Esophagus muscularis mucosa (tissue), 4 donors: ENCODE results near the gene NLRP14. TPM values are rescaled to one million over a fixed set of nuclear protein-coding genes. Genes with fewer than 3 reads are reported as not detected.

ENCODE experiments used
- DNase-seq: peaks from one replicate; pipeline ENCODE4 v3.0.0-alpha.2; 2017; ENCODE audit errors: extremely low spot score
- H3K27ac ChIP-seq, 4 donors: fragments of 200-600 bp; sonication (generic); replicated peaks in 1 of 4; 1 replicate in 3 of 4; 2 replicates in 1 of 4; pipeline ENCODE4 v1.5.1; 2016 to 2019; ENCODE audit warnings: mild to moderate bottlenecking in 1 of 4
- H3K27me3 ChIP-seq, 4 donors: fragments of 200-600 bp; sonication (generic); one replicate each; pipeline versions ENCODE4 v1.5.1 to v1.6.0; 2016 to 2019
- H3K36me3 ChIP-seq, 4 donors: fragments of 200-600 bp; sonication (generic); one replicate each; pipeline ENCODE4 v1.5.1; 2016 to 2019
- H3K4me1 ChIP-seq, 4 donors: fragments of 200-600 bp; sonication (generic); one replicate each; pipeline ENCODE4 v1.5.1; 2016 to 2019
- H3K4me3 ChIP-seq, 4 donors: fragments of 200-600 bp; sonication (generic); 1 replicate in 2 of 4; 2 replicates in 2 of 4; pipeline ENCODE4 v1.5.1; 2016 to 2019; ENCODE audit warnings: mild to moderate bottlenecking in 4 of 4, moderate library complexity in 1 of 4
- H3K9me3 ChIP-seq, 4 donors: fragments of 200-600 bp; sonication (generic); 1 replicate in 3 of 4; 2 replicates in 1 of 4; pipeline ENCODE4 v1.5.1; 2016 to 2019
- EP300 ChIP-seq: sonication (generic); formaldehyde crosslinking; IDR thresholded peaks from one replicate; pipeline ENCODE4 v1.6.1; 2017; ENCODE audit warnings: antibody characterized with exemption
- POLR2A ChIP-seq: fragments of 450-650 bp; IDR thresholded peaks from one replicate; pipeline ENCODE4 v1.6.1; 2017; ENCODE audit warnings: antibody characterized with exemption, moderate library complexity, mild to moderate bottlenecking, low read depth
- POLR2AphosphoS5 ChIP-seq, 2 donors: sonication (generic); formaldehyde crosslinking; IDR thresholded peaks; one replicate each; pipeline ENCODE4 v1.6.1; 2017; ENCODE audit warnings: antibody characterized with exemption in 2 of 2
- WGBS: methylation state at CpG from one replicate; pipeline ENCODE4 v1.1.5; 2018; 5-methylcytosine and 5-hydroxymethylcytosine counted together
- intact Hi-C: fragments of 100-400 bp; cut with DNase I; formaldehyde crosslinking; loops from one replicate; pipeline ENCODE4 v1.15.1; 2023
- total RNA-seq, 4 donors: library from RNA; depleted of rRNA; stranded (reverse); fragments of >200 nt; gene quantifications; one replicate each; pipeline versions ENCODE4 v1.1.0 to v1.2.1, GENCODE V29; 2016
- TF ChIP-seq, protein P1 (sequence below), 3 experiments: fragments of 200-600 bp in 2 of 3; fragments of 450-650 bp in 1 of 3; sonication (generic) in 2 of 3; IDR thresholded peaks; one replicate each; pipeline ENCODE4 v1.5.1; 2017 to 2019; ENCODE audit warnings: antibody characterized with exemption in 3 of 3, mild to moderate bottlenecking in 2 of 3, moderate library complexity in 1 of 3

Gene NLRP14
- total RNA-seq, 4 donors from 2014 or later = not detected

DNA sequence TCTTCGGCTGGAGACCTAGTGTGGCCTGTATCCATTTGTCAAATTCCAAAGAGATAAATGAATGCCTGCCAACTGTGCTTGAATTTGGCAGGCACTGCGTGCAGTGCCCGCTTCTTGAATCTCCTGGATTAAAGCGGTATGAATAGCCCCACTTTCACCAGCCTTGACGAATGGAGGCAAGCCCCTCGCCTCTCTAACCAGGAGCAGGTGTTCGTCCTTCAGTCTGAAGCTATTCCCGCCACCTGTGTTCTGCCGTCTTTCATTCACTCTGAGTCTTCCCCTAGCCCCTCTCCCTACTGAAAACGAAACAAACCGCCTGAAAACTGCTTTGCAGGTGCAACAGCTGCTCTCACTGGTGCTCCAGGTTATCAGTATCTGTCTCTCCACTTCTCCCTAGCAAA lies 11.2 kb downstream of the NLRP14 start:
- no peak overlapping the region for H3K27ac ChIP-seq
- no peak overlapping the region for H3K4me3 ChIP-seq
- H3K36me3 ChIP-seq = no peaks in the 10 kb centered on the region
- TF ChIP-seq POLR2A = no peak
- no peak for TF ChIP-seq EP300
- TF ChIP-seq, protein P1, sequence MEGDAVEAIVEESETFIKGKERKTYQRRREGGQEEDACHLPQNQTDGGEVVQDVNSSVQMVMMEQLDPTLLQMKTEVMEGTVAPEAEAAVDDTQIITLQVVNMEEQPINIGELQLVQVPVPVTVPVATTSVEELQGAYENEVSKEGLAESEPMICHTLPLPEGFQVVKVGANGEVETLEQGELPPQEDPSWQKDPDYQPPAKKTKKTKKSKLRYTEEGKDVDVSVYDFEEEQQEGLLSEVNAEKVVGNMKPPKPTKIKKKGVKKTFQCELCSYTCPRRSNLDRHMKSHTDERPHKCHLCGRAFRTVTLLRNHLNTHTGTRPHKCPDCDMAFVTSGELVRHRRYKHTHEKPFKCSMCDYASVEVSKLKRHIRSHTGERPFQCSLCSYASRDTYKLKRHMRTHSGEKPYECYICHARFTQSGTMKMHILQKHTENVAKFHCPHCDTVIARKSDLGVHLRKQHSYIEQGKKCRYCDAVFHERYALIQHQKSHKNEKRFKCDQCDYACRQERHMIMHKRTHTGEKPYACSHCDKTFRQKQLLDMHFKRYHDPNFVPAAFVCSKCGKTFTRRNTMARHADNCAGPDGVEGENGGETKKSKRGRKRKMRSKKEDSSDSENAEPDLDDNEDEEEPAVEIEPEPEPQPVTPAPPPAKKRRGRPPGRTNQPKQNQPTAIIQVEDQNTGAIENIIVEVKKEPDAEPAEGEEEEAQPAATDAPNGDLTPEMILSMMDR (IDR thresholded peaks at IDR 0.05) = no peak
- TF ChIP-seq POLR2AphosphoS5 (IDR thresholded peaks at IDR 0.05) = no peak
- H3K4me1 ChIP-seq = no peaks in the 10 kb centered on the region
- H3K9me3 ChIP-seq = no peaks in the 10 kb centered on the region
- intact Hi-C loops = no loop called here
- WGBS = 67% methylated on average over 11 of the region's 11 CpGs
- H3K27me3 ChIP-seq = no peaks in the 10 kb centered on the region
- DNase-seq = no peak

DNA sequence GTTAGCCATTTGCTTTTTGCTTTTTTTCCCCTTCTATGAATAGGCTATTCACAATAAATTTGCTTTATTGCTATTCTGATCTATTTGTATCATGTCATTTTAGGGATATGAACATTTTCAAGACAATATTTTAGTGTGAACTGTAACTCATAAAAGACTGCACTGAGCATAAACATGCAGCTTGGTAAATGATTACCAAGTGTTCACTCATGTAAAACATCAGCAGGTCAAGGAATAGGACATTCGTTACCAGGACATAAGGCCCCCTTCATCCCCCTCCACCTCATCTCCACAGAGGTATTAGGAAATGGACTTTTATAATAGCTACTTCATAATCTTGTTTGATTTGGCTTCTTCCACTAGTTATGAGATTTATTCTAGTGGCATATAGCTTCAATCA lies 12.4 kb downstream of the NLRP14 start:
- Histone ChIP-seq H3K4me3 (no peak overlapping the region), H3K9me3 (no peaks in the 10 kb centered on the region), H3K27me3 (no peaks in the 10 kb centered on the region), H3K36me3 (no peaks in the 10 kb centered on the region), H3K27ac (no peak overlapping the region), H3K4me1 (no peaks in the 10 kb centered on the region)
- DNase-seq = no peak
- 0% methylated on average over 1 of the region's 1 CpG for whole genome bisulfite sequencing
- TF ChIP-seq, protein P1 (IDR thresholded peaks at IDR 0.05) = no peak
- no peak for TF ChIP-seq POLR2A
- no peak for TF ChIP-seq EP300
- TF ChIP-seq POLR2AphosphoS5 (IDR thresholded peaks at IDR 0.05) = no peak
- intact Hi-C loops = no loop called here

DNA sequence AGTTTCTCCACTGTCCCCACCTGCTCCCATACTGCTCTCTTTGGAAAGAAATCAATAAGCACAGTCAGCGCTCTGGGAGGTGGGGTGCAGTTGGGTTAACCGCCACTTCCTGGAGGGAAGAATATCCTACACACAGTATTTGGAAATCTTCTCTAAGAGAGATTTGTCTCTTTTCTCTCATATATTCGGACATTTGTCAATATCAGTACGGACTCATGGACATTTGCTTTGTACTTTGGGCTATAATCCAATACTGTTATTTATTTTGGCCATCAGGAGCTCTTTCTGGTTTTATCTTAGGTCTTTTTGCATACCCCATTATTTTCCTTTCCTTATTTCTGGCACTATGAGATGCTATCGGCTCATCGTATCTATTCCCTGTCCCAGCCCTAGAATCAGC lies 13.7 kb downstream of the NLRP14 start:
- no peaks in the 10 kb centered on the region for H3K9me3 ChIP-seq
- WGBS = 83% methylated on average over 6 of the region's 6 CpGs
- no peak for DNase-seq
- H3K27ac ChIP-seq = no peak overlapping the region
- TF ChIP-seq, protein P1 (IDR thresholded peaks at IDR 0.05) = no peak
- TF ChIP-seq POLR2AphosphoS5 (IDR thresholded peaks at IDR 0.05) = no peak
- TF ChIP-seq POLR2A = no peak
- TF ChIP-seq EP300 = no peak
- H3K4me1 ChIP-seq = no peaks in the 10 kb centered on the region
- no peaks in the 10 kb centered on the region for H3K27me3 ChIP-seq
- no peak overlapping the region for H3K4me3 ChIP-seq
- H3K36me3 ChIP-seq = no peaks in the 10 kb centered on the region
- intact Hi-C loops = no loop called here

DNA sequence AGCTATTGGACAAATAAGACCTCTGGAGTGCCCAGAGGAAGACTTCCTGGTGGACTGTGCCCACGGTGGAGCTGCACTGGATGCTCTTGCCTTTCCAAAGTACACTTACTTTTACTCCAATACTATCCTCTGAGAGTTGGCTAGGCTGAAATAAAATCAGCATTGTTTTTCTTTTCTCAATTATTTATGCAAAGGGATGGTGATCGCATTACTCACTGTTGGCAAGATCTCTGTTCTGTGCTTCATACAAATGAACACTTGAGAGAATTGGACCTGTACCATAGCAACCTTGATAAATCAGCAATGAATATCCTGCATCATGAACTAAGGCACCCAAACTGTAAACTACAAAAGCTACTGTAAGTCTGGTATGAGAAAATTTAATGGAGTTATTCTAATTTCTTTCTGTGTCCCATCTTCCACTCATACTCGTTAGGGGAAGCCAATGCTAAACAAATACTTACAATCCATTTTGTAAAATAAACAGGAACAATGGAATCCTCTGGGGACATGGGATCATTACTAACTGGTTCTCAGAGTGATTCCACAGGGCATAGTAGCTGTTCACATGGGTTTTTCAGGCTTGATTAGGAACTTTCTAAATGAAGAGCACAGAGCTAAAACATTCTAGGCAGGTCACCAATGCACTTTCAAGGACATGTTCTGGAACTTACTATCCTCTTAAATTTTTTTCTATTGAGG lies 26.3 kb downstream of the NLRP14 start:
- Histone ChIP-seq H3K27ac (no peak overlapping the region), H3K36me3 (no peaks in the 10 kb centered on the region), H3K27me3 (no peaks in the 10 kb centered on the region), H3K4me1 (peaks cover 0 to 10% (median 9%) of the 10 kb centered on the region in 4 donors), H3K4me3 (no peak overlapping the region), H3K9me3 (no peaks in the 10 kb centered on the region)
- intact Hi-C loops = no loop called here
- DNase-seq = no peak
- WGBS = 45% methylated on average over 3 of the region's 3 CpGs
- TF ChIP-seq EP300 (no peak), POLR2A (no peak), POLR2AphosphoS5 (IDR thresholded peaks at IDR 0.05) (no peak)
- TF ChIP-seq, protein P1 (IDR thresholded peaks at IDR 0.05) = no peak

DNA sequence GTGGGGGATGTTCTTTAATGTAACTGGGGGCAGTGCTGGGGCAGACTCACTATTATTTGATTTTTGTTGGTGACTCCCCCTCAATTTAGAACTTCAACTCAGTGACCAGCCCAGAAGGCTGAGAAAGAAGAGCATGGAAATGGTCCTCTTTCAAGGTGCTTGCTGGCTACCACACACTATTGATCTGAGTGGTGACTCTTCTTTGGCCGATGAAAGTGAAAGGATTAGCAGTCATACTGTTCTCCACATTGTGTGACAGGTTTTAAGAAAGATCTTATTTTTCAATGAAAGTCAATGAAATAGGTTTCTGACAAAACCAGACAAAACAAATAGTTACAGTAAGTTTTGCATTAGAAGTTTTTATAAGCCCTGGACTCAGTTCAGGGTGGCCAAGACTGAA lies 29.9 kb downstream of the NLRP14 start:
- Histone ChIP-seq H3K9me3 (no peaks in the 10 kb centered on the region), H3K36me3 (no peaks in the 10 kb centered on the region), H3K27me3 (no peaks in the 10 kb centered on the region), H3K27ac (no peak overlapping the region), H3K4me3 (no peak overlapping the region), H3K4me1 (peaks cover 0 to 10% (median 9%) of the 10 kb centered on the region in 4 donors)
- 94% methylated on average over 1 of the region's 1 CpG for WGBS
- TF ChIP-seq EP300 (no peak), POLR2AphosphoS5 (IDR thresholded peaks at IDR 0.05) (no peak), POLR2A (no peak)
- TF ChIP-seq, protein P1 (IDR thresholded peaks at IDR 0.05) = no peak
- no peak for DNase-seq
- intact Hi-C loops = no loop called here
